Testis (tissue), 2 donors: ENCODE measurements around the gene POGZ.

Experiments used
- POLR2A ChIP-seq: fragments of 450-650 bp; IDR thresholded peaks from one replicate; pipeline ENCODE4 v1.6.1; 2017; ENCODE audit warnings: antibody characterized with exemption, mild to moderate bottlenecking, moderate library complexity
- TF ChIP-seq, protein P1 (sequence below), 3 experiments: fragments of 450-650 bp in 2 of 3; fragments of 200-600 bp in 1 of 3; sonication (generic) in 1 of 3; IDR thresholded peaks; one replicate each; pipeline ENCODE4 v1.5.1; 2016 to 2019; ENCODE audit warnings: antibody characterized with exemption in 3 of 3, mild to moderate bottlenecking in 2 of 3, moderate library complexity in 1 of 3

DNA sequence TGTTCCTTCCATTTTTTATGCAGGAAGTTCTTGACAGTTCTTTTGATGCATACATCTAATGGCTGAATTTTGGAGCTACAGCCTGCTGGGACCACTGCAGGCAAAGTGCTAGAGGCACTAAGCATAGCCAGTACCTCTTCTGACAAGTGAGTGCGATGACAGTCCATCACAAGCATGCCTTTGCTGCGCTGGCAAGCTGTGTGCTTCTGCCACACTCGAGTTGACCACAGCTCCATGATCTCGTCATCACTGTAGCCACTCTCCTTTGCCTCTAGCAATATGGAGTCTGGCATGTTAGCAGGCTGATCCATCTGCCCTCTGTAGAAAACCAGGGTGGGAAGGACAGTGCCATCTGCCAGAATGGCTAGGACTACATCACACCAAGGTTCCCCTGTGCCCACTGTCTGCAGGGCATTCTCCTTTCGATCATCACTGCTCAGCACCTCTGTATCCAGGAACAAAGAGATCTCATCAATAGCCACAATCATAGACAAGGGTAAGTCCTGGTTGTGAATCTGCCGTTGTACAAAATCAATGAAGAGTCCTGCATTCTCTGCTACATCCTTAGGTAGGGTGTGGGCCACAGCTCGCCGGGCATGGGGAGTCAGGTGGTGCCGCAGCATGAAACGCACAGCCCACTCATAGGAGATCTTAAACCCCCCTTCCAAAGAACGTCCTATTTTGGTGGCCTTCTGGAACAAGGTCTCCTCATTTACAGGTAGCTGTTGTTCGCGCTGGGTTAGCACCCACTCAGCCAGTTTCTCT, 53.9 kb downstream of the POGZ start:
- TF ChIP-seq POLR2A = no peak
- TF ChIP-seq, protein P1, sequence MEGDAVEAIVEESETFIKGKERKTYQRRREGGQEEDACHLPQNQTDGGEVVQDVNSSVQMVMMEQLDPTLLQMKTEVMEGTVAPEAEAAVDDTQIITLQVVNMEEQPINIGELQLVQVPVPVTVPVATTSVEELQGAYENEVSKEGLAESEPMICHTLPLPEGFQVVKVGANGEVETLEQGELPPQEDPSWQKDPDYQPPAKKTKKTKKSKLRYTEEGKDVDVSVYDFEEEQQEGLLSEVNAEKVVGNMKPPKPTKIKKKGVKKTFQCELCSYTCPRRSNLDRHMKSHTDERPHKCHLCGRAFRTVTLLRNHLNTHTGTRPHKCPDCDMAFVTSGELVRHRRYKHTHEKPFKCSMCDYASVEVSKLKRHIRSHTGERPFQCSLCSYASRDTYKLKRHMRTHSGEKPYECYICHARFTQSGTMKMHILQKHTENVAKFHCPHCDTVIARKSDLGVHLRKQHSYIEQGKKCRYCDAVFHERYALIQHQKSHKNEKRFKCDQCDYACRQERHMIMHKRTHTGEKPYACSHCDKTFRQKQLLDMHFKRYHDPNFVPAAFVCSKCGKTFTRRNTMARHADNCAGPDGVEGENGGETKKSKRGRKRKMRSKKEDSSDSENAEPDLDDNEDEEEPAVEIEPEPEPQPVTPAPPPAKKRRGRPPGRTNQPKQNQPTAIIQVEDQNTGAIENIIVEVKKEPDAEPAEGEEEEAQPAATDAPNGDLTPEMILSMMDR (IDR thresholded peaks at IDR 0.05) = no peak
